Cerebellar cortex (tissue), 1 donor: Measurements from ENCODE around the gene CYFIP1.

Source experiments
- DNase-seq: peaks from one replicate; pipeline ENCODE4 v3.0.0-alpha.2; 2015; ENCODE audit warnings: low spot score

CYFIP1 gene

GRCh38 chr15:22968366-22968765 lies 11.8 kb downstream of the CYFIP1 start:
- DNase-seq, result no peak

- DNase-seq, result no peak
These were observed 12.9 kb downstream of the CYFIP1 start for GRCh38 chr15:22967084-22967770.

DNA sequence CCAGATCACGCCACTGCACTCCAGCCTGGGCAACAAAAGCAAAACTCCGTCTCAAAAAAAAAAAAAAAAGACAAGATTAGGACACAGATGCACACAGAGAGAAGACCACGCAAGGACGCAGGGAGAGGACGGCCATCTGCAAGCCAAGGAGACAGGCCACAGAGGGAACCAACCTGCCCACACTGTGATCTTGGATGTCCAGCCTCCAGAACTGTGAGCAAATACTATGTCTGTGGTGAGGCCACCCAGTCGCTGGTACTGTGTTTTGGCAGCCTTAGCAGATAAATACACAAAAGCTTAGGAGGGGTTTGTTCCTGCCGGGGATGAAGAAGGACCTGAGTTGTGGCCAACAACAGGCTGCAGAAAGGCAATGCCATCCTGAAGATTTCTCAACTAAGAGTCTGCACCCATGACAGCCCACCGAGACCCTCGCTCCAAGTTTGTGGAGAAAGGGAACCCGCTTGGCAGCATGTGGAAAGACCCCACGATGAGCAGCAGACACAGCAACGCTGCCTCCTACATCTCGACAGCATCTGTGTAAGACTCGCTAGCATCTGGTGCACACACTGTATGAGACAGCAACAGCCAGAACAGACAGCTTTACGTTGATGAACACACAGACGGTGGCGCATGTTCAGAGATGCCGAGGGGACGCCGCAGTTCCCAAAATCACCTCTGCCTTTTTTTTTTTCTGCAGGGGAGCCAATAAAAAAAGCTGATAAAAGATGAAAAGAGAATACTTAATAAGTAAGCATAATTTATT lies 13.7 kb downstream of the CYFIP1 start:
- no peak for DNase-seq

GRCh38 chr15:22963641-22964040 lies 16.5 kb downstream of the CYFIP1 start:
- no peak for DNase-seq

DNA sequence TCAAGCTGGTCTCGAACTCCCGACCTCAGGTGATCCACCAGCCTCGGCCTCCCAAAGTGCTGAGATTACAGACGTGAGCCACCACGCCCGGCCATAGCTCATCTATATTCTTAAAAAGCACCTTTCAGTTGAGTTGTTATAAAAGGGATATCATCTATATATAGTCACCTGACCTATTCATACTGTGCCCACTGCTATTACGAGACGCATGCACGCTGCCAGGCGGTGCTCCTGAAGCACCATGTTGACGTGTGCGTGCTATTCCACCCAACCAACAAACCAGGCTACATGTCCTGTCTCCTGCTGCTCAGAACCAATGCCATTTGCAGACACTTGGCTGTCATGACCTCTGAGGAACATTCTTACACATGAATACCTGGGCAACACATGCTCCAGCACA lies 17.6 kb downstream of the CYFIP1 start:
- DNase-seq, result no peak

DNA sequence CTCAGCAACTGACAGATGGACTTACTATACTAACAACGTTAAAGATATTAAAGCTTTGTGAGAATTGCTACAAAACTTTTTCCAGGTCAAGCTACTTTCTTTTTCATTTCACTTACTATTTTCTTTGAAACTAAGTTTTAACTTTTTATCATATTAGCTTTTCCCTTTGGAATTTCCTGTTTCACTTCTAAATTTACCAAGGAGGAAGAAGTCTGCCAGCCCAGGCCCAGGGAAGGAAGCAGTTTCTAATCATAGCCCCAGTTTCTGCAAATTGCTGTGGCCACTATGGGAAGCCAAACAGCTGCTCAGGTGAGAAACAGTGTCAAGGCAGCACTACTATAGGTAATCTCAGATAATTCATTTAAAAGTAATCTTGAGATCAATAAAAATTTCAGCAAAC lies 18.4 kb downstream of the CYFIP1 start:
- DNase-seq, result no peak

- DNase-seq, result no peak
These were observed 19.6 kb downstream of the CYFIP1 start for GRCh38 chr15:22960556-22960955.

DNA sequence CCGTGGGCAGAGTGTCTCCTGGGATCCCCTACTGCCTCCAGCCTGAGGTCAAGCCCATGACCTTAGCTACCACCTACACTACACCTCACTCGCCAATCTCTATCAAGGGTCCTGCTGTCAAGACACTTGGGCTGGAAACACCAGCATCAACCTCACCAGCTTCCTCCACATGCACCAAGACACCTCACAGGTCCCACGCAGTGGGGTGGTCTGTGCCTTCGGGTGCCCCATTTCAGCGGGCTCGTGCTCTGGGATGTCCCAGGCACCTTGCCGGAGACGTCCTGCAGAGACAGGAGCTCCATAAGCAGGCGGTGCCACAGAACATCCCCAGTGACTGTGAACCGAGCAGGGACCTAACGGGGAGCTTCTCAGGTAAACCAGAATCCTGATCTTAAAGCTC lies 20.0 kb downstream of the CYFIP1 start:
- DNase-seq, result no peak

GRCh38 chr15:22959321-22960101 lies 20.7 kb downstream of the CYFIP1 start:
- DNase-seq, result no peak

DNA sequence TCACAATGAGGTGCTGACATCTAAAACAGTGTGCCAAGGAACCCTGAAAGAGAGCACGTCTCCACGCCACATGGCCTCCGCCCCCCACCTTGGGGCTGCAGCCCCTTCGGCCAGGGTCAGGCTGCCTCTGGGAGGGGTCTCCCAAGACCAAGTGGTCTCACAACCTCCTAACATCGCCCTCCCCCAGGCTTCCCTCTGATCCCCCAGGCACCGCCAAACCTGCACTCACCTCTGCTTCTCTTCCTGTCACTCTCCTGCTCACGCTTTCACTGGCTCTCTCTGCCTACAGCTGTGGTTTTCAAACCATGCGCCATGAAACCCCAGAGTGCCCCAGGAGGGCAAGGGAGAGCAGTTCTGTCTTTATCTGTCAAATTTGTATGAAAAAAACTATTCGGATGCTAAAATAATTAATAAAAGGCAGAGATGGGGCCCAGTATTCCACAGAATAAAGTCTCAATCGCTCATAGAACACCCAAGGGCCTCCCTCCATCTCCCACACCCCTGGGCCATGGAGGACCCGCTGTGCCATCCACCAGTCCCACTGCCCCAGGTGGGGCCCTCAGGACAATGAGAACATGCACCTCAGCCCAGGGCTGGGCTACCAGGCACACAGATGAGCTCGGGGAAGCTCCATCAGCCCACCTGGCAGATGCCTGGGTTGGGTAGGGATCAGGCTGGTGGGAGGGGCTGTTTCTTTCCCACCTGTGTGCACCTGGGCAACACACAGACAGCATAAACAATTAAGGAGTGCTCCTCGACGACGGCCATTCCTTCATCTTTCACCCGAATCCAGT lies 21.5 kb downstream of the CYFIP1 start:
- DNase-seq, result no peak

DNA sequence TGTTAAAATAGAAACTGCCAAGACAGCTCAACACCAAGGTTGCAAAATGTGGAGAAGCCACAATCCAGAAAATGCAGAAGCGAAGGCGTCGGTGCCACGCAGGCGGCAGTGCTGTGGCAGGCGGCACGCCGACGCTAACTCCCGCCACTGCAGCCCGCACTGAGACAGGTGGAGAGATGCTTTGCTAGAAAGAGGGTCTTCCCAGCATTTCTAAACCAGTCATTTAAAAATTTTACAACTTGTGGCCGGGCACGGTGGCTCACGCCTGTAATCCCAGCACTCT lies 23.2 kb downstream of the CYFIP1 start:
- DNase-seq, result no peak

- no peak for DNase-seq
These were observed 23.8 kb downstream of the CYFIP1 start for GRCh38 chr15:22956257-22956977.

DNA sequence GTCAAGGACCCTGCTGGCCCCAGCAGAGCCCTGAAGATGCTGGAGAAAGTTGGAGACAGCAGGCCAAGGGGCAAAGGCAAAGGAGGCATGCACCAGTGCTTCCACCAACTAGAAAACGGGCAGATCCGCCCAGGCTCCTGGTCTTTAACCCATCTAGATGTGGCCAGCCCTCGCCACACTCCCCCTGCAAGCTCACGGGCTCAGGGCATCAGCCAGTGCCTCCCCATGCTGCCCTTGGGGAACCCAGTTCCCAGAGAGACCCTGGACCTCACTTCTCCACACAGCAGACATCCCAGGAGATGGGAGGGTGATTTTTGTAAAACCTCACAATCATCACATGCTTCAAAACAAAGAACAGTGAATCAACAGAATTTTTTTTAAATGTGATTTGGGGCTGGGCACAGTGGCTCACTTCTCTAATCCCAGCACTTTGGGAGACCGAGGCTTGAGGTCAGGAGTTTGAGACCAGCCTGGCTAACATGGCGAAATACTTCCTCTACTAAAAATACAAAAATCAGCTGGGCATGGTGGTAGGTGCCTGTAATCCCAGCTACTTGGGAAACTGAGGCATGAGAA lies 24.5 kb downstream of the CYFIP1 start:
- DNase-seq, result no peak

- no peak for DNase-seq
These were observed 25.2 kb downstream of the CYFIP1 start for GRCh38 chr15:22954798-22955543.

DNA sequence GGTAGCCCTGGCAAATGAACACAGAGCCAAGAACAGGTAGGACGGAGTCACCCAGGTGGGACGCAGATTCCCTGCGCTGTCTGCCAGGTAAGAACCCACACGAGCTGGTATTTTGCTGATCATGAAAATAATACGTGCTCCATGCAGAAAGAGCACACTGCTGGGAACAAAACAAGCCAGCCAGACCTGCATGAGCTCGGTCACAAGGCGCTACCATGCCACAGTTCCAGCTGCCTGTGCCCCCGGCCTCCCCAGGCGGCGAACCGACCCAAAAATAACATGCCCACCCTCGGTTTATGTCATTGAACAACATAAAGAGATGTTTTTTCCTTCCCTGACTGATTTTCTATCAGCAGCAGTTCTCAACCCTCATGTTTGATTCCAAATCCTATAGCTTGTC lies 25.8 kb downstream of the CYFIP1 start:
- no peak for DNase-seq

- peak; percentile 14 for DNase-seq
These were observed 27.2 kb downstream of the CYFIP1 start for GRCh38 chr15:22952796-22953579.

DNA sequence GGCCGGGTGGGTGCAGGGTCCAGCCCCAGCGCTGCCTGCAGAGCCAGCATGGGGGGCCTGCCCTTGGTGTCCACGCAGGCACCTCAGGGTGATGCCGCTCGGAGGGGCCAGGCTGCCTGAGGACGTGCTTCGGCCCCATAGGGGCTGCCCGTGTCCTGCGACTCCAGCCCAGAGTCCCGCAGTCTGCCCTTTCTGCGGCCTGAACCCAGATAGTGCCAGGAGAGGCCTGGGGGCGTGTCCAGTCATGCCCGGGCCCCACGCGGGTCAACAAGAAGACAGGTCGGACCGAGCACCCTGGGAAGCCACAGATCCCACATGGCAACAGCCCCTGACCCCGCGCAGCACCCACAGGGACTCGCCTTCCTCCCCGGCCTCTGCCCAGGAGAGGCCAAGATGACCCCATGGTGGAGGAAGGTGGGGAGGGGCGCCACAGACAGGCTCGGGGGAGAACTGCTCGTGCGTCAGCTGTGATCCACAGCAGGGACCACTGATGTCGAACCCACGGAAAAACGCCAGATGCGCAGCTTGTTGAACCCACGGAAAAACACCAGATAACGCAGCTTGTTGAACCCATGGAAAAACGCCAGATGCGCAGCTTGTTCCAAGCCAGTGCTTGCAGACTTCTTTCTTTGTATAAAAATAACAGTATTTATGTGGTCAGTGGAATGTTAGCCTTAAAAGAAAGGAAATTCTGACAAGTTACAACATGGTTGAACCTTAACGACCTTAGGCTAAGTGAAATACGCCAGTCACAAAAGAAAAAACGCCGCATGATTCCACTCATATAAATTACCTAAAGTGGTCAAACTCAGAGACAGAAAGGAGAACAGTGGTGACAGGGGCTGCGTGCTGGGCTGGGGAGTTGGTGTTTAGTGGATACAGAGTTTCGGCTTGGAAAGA lies 28.5 kb downstream of the CYFIP1 start:
- DNase-seq, result no peak

- DNase-seq, result no peak
These were observed 29.2 kb downstream of the CYFIP1 start for GRCh38 chr15:22951031-22951380.
